Stimulated activated naive CD8-positive, alpha-beta T cell treated with anti-CD3 and anti-CD28 coated beads, Interleukin-15, Interleukin-2, amounts not matched to agents 100 ng/mL and 50 ng/mL, for 24 hours (primary cell): ENCODE measurements around the gene TMEM185B.
"Not testable (repeated sequence)": the region's sequence is repeated elsewhere in the genome, so short reads cannot be mapped to it uniquely, and the experiment has no call there.

Experiments
- H3K27ac Mint-ChIP-seq: one replicate; pipeline ENCODE4 v1.8.0; 2021; ENCODE audit warnings: mild to moderate bottlenecking, mixed read lengths
- H3K27me3 Mint-ChIP-seq: one replicate; pipeline ENCODE4 v1.8.0; 2021; ENCODE audit warnings: mixed read lengths
- H3K36me3 Mint-ChIP-seq: one replicate; pipeline ENCODE4 v1.8.0; 2021; ENCODE audit warnings: low read depth, mixed read lengths
- H3K4me1 Mint-ChIP-seq: one replicate; pipeline ENCODE4 v1.8.0; 2021; ENCODE audit warnings: low read depth, mixed read lengths
- H3K4me3 Mint-ChIP-seq: one replicate; pipeline ENCODE4 v1.8.0; 2021; ENCODE audit warnings: mild to moderate bottlenecking, mixed read lengths
- H3K9me3 Mint-ChIP-seq: one replicate; pipeline ENCODE4 v1.8.0; 2021; ENCODE audit warnings: mixed read lengths

TMEM185B gene

GRCh38 chr2:120243875-120244553, 20.8 kb upstream of the TMEM185B start:
- H3K9me3 Mint-ChIP-seq, result peaks cover 4% of the 10 kb centered on the region
- peaks cover 13% of the 10 kb centered on the region for H3K27me3 Mint-ChIP-seq
- H3K4me3 Mint-ChIP-seq, result no peak overlapping the region
- H3K4me1 Mint-ChIP-seq, result peaks cover 6% of the 10 kb centered on the region
- H3K27ac Mint-ChIP-seq, result no peak overlapping the region
- no peaks in the 10 kb centered on the region for H3K36me3 Mint-ChIP-seq

GRCh38 chr2:120243211-120243610, 20.0 kb upstream of the TMEM185B start:
- Mint-ChIP-seq H3K36me3 (no peaks in the 10 kb centered on the region), H3K9me3 (peaks cover 4% of the 10 kb centered on the region), H3K27me3 (peaks cover 9% of the 10 kb centered on the region), H3K4me3 (no peak overlapping the region), H3K4me1 (peaks cover 6% of the 10 kb centered on the region), H3K27ac (no peak overlapping the region)

- peaks cover 4% of the 10 kb centered on the region for H3K9me3 Mint-ChIP-seq
- peak overlapping the region; percentile 43 for H3K27ac Mint-ChIP-seq
- no peaks in the 10 kb centered on the region for H3K27me3 Mint-ChIP-seq
- no peaks in the 10 kb centered on the region for H3K36me3 Mint-ChIP-seq
- H3K4me3 Mint-ChIP-seq, result no peak overlapping the region
- peaks cover 3% of the 10 kb centered on the region for H3K4me1 Mint-ChIP-seq
These were observed 18.5 kb upstream of the TMEM185B start for GRCh38 chr2:120241684-120242083.

- peaks cover 4% of the 10 kb centered on the region for H3K9me3 Mint-ChIP-seq
- no peak overlapping the region for H3K27ac Mint-ChIP-seq
- H3K36me3 Mint-ChIP-seq, result no peaks in the 10 kb centered on the region
- no peaks in the 10 kb centered on the region for H3K27me3 Mint-ChIP-seq
- peaks cover 3% of the 10 kb centered on the region for H3K4me1 Mint-ChIP-seq
- H3K4me3 Mint-ChIP-seq, result no peak overlapping the region
These were observed 17.8 kb upstream of the TMEM185B start for GRCh38 chr2:120240901-120241429.

- no peak overlapping the region for H3K27ac Mint-ChIP-seq
- H3K4me3 Mint-ChIP-seq, result no peak overlapping the region
- H3K27me3 Mint-ChIP-seq, result no peaks in the 10 kb centered on the region
- peaks cover 3% of the 10 kb centered on the region for H3K4me1 Mint-ChIP-seq
- H3K36me3 Mint-ChIP-seq, result no peaks in the 10 kb centered on the region
- H3K9me3 Mint-ChIP-seq, result peaks cover 4% of the 10 kb centered on the region
These were observed 16.5 kb upstream of the TMEM185B start for GRCh38 chr2:120239488-120240287.

GRCh38 chr2:120238728-120239487, 15.7 kb upstream of the TMEM185B start:
- H3K4me1 Mint-ChIP-seq, result peaks cover 6% of the 10 kb centered on the region
- H3K36me3 Mint-ChIP-seq, result no peaks in the 10 kb centered on the region
- H3K4me3 Mint-ChIP-seq, result no peak overlapping the region
- no peak overlapping the region for H3K27ac Mint-ChIP-seq
- no peaks in the 10 kb centered on the region for H3K27me3 Mint-ChIP-seq
- H3K9me3 Mint-ChIP-seq, result peaks cover 3% of the 10 kb centered on the region

- Mint-ChIP-seq H3K36me3 (no peaks in the 10 kb centered on the region), H3K27ac (no peak overlapping the region), H3K4me3 (no peak overlapping the region), H3K9me3 (no peaks in the 10 kb centered on the region), H3K27me3 (no peaks in the 10 kb centered on the region), H3K4me1 (peaks cover 15% of the 10 kb centered on the region)
These were observed 14.3 kb upstream of the TMEM185B start for GRCh38 chr2:120237491-120237902.

- Mint-ChIP-seq H3K27me3 (no peaks in the 10 kb centered on the region), H3K27ac (no peak overlapping the region), H3K4me1 (peaks cover 21% of the 10 kb centered on the region), H3K4me3 (no peak overlapping the region), H3K36me3 (no peaks in the 10 kb centered on the region), H3K9me3 (no peaks in the 10 kb centered on the region)
These were observed 13.6 kb upstream of the TMEM185B start for GRCh38 chr2:120236791-120237190.

- Mint-ChIP-seq H3K36me3 (no peaks in the 10 kb centered on the region), H3K27me3 (no peaks in the 10 kb centered on the region), H3K4me3 (no peak overlapping the region), H3K4me1 (peaks cover 26% of the 10 kb centered on the region), H3K27ac (no peak overlapping the region), H3K9me3 (no peaks in the 10 kb centered on the region)
These were observed 13.1 kb upstream of the TMEM185B start for GRCh38 chr2:120236316-120236715.

- peaks cover 32% of the 10 kb centered on the region for H3K4me1 Mint-ChIP-seq
- H3K9me3 Mint-ChIP-seq, result no peaks in the 10 kb centered on the region
- no peaks in the 10 kb centered on the region for H3K27me3 Mint-ChIP-seq
- H3K4me3 Mint-ChIP-seq, result no peak overlapping the region
- no peak overlapping the region for H3K27ac Mint-ChIP-seq
- no peaks in the 10 kb centered on the region for H3K36me3 Mint-ChIP-seq
These were observed 12.5 kb upstream of the TMEM185B start for GRCh38 chr2:120235681-120236080.

- peaks cover 38% of the 10 kb centered on the region for H3K4me1 Mint-ChIP-seq
These were observed 12.0 kb upstream of the TMEM185B start for GRCh38 chr2:120235158-120235557.

GRCh38 chr2:120233292-120233691, 10.1 kb upstream of the TMEM185B start:
- H3K4me1 Mint-ChIP-seq, result peaks cover 54% of the 10 kb centered on the region
- H3K27me3 Mint-ChIP-seq, result no peaks in the 10 kb centered on the region
- no peaks in the 10 kb centered on the region for H3K36me3 Mint-ChIP-seq
- no peaks in the 10 kb centered on the region for H3K9me3 Mint-ChIP-seq
- H3K27ac Mint-ChIP-seq, result peak overlapping the region; percentile 97
- H3K4me3 Mint-ChIP-seq, result peak overlapping the region; percentile 89

More at GRCh38 chr2:120235158-120235557, 12.0 kb upstream of the TMEM185B start:
- H3K36me3 Mint-ChIP-seq, H3K9me3 Mint-ChIP-seq, H3K4me3 Mint-ChIP-seq, H3K27me3 Mint-ChIP-seq, H3K27ac Mint-ChIP-seq: not testable (repeated sequence)

- Mint-ChIP-seq H3K4me3 (peak overlapping the region; percentile 89), H3K36me3 (no peaks in the 10 kb centered on the region), H3K4me1 (peaks cover 66% of the 10 kb centered on the region), H3K9me3 (no peaks in the 10 kb centered on the region), H3K27me3 (no peaks in the 10 kb centered on the region), H3K27ac (peak overlapping the region; percentile 97)
These were observed 8.9 kb upstream of the TMEM185B start for GRCh38 chr2:120231974-120232635.

- no peaks in the 10 kb centered on the region for H3K36me3 Mint-ChIP-seq
- H3K4me1 Mint-ChIP-seq, result peaks cover 72% of the 10 kb centered on the region
- peak overlapping the region; percentile 97 for H3K27ac Mint-ChIP-seq
- H3K9me3 Mint-ChIP-seq, result no peaks in the 10 kb centered on the region
- no peaks in the 10 kb centered on the region for H3K27me3 Mint-ChIP-seq
- H3K4me3 Mint-ChIP-seq, result peak overlapping the region; percentile 89
These were observed 8.4 kb upstream of the TMEM185B start for GRCh38 chr2:120231564-120231973.
